ENCODE results near the gene OR2L8. TPM values are rescaled to one million over a fixed set of nuclear protein-coding genes. Genes with fewer than 3 reads are reported as not detected.

The OR2L8 gene, protein sequence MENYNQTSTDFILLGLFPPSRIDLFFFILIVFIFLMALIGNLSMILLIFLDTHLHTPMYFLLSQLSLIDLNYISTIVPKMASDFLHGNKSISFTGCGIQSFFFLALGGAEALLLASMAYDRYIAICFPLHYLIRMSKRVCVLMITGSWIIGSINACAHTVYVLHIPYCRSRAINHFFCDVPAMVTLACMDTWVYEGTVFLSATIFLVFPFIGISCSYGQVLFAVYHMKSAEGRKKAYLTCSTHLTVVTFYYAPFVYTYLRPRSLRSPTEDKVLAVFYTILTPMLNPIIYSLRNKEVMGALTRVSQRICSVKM
- not detected for polyA plus RNA-seq (2013, experiment 1 of 2; ENCODE audit: insufficient read length)
- not detected for polyA plus RNA-seq (2013, experiment 2 of 2; ENCODE audit: insufficient read length)

DNA sequence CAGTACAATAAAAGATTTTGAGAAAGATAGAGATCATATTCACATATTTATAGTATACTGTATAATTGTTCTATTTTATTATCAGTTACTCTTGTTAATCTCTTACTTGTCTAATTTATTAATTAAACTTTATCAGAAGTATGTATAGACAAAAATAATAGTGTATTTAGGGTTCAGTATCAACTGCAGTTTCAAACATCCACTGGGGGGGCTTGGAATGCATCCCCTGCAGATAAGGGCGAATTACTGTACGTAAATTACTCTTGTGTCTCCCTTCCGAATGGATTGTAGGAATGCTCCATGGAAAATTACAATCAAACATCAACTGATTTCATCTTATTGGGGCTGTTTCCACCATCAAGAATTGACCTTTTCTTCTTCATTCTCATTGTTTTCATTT lies at the start of gene OR2L8:
Gene OR2L8 (plus strand): TSS at position 301 of the 400 bp plus-strand sequence. CDS start 0 bp downstream, at position 301.
- DNase-seq = no peak

DNA sequence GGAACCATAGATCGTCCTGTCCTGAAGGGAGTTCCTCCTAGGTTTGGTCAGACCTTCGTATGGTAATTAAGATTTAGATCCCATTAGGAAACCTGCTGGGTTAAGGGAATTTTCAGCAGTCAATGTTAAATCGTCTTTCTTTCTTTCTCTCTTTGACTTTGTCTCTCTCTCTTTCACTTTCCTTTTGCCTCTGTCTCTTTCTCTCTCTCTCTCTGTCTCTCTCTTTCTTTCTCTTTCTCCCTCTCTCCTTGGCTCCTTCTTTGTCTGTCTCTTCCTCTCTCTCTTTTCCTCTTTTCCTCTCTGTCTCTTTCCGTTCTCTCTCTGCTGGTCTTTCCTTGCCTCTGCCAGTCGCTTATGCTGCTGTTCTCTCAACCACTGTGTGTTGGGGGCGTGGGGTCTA lies 44.5 kb upstream of the OR2L8 start:
- no peak for DNase-seq

DNA sequence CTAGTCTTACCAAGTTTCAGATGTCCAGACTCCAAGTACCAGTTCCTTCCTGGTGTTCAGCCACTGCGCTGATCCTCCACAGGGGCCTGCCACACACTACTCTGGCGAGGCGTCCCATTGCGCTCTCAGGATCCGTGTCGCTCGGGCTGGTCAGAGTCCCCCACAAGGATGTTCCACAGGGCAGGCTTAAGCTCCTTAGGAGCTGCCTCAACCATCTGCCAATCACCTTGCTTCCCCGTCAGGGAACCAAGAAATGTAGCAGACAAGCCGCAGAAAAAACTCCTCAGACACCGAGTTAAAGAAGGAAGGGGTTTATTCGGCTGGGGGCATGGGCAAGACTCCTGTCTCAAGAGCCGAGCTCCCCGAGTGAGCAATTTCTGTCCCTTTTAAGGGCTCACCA lies 43.5 kb upstream of the OR2L8 start:
- no peak for DNase-seq

DNA sequence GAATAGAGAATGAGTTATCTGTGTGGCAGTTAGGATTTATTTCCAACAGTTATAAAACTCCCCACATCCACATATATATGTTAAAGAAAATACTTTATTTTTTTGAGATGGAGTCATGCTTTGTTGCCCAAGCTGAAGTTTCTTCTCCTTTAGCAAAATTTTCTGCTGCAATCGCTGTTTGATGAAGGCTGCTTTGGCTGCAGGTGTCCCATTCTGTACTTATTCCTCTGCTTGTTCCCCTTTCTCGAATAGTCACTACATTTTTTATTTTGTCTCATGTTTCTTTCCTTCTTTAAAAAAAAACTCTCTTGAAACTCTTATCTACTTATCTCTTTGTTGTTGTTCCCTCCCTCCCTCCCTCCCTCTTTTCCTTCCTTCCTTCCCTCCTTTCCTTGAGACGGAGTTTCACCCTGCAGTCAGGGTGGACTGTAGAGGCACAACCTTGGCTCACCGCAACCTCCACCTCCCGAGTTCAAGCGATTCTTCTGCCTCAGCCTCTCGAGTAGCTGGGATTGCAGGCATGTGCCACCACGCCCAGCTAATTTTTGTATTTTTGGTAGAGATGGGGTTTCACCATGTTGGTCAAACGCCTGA lies 42.7 kb upstream of the OR2L8 start:
- no peak for DNase-seq

DNA sequence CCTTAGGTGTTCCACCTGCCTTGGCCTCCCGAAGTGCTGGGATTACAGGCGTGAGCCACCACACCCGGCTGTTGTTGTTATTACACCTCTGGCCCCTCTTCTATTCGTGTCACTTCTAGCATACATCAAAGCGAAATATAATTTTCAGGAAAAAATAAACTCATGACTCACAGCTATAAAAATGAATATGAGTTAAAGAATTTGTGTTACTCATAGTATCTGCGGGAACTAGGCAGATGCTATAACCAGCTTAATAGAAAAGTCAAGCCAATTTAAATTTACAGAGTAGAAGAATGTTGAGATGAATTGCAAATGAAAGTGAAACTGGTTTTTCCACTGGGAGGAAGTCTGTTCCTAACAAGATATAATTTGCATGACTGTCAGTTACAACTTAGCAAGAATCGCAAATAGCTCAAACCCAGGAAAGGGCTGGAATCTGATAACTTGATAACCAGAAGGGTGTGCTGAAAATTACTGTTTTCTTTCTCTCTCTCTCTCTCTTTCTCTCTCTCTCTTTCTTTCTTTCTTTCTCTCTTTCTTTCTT lies 42.1 kb upstream of the OR2L8 start:
- peak; percentile 30 for DNase-seq

DNA sequence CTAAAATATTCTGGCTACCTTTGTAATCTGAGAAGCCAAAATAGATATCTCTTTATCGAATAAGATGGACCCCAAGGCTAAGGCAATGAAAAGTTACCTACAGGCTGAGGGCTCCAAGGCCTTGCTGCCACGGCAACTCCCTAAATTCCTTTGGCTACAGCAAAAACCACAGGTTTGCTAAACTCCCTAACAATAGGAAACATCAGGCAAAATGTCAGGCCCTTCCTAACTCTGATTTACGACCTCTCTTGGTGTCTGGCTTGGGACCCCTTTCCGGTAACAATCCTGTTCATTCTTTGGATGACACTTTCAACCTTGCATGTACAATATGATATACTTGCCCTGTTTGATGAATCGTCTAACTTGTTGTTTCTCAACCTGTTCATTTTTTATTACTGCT lies 39.9 kb upstream of the OR2L8 start:
- no peak for DNase-seq

DNA sequence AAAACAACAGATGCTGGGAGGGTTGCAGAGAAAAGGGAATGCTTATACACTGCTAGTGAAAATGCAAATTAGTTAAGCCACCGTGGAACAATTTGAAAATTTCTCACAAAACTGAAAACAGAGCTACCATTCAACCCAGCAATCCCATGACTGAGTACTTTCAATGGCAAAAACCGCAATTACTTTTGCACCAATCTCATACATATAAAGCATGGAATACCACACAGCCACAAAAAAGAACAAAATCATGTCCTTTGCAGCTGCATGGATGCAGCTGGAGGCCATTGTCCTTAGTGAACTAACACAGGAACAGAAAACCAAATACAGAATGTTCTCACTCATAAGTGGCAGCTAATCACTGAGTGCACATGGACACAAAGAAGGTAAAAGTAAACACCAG lies 34.9 kb upstream of the OR2L8 start:
- no peak for DNase-seq

DNA sequence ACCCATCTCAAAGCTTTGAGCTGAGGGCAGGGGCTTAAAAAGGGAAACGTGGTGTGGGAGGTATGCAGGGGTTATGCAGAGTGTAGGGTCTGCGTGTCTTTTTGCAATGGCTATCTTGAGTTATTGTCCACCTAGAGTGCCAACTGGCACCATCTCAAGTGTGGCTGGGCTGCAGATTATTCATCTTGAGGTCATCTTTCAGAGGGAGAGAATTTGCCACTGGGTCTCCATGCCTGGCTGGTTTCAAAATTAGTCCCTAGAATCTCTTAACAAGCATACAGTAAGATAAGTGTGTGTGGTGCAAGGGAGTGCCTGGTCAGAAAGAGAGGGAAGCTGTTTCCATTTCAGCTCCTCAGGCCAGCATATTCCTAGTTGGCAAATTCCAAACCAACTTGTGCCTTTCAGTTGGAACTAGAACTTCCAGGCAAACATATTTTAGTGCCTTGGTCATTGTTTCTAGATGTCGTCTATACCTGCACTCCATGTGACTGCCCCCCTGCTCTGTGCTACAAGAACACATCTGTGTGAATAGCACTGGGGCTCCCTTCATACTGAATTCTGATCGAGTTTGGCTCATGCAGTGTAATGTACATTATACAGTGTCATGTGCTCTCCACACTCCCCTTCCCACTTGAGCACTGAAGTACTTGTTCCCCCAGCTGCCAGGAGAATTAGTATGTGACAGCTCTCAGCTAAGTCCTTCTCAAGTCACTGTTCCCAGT lies 33.6 kb upstream of the OR2L8 start:
- no peak for DNase-seq

DNA sequence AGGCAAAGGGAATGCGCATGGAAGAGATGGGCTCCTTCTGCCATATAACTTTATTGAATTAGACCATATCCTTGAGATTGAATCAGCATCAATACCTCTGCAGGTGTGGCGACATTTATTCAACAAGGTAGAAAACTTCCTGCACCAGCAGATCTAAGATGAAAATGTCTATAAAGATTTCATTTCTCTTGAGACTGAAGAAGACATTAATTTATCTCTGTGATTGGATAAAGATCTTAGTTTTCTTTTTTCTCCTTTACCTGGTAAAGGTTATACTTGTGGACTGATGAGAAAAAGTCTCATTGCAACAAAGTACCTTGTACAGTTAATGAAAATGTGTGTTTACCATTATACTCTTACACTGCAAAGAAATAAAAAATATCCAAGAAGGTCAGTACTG lies 28.7 kb upstream of the OR2L8 start, which contains the start of gene OR2T8:
Gene OR2T8 (plus strand): TSS at position 301 of the 400 bp plus-strand sequence. CDS start 766 bp downstream, outside the sequence.
- no peak for DNase-seq

DNA sequence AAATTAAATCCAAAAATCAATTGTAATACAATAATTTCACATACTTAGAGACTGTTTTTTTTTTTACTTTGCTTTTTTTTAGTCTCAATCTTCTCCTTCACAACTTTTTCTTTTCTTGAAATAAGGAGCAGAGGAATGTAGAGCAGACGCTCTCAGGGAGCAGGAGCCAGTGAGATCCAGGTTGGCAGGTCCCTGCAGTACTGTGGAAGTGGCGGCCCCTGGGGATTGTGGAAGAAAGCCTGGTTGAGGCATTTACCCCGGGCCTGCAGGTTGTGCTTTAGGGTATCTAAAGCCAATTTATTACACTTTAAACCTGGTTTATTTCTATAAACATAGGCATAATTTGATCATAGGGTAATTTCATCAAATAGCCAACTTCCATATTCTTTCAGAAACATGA lies 24.7 kb upstream of the OR2L8 start:
- DNase-seq = no peak

DNA sequence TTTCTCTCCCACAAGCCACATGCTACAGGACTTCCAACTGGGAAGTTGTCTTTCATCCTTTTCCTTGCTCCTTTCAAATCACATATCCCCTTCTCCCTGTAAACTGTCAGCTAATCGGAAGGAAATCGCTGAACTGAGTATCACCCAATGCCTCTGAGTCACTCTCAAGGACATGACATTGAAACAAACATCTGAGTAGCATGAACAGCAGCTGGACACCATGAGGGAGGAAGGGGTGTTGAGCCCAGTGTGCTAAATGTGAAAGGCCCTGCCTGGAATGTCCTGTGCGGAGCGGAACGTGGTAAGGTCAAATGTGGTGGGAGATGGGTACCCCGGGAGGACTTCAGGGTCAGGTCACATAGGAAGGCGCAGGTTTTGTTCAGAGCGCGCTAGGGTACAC lies 23.8 kb upstream of the OR2L8 start, which contains the start of gene OR2AJ1:
Gene OR2AJ1 (plus strand): TSS at position 22 of the 400 bp plus-strand sequence. CDS start 8,880 bp downstream, outside the sequence.
- no peak for DNase-seq

DNA sequence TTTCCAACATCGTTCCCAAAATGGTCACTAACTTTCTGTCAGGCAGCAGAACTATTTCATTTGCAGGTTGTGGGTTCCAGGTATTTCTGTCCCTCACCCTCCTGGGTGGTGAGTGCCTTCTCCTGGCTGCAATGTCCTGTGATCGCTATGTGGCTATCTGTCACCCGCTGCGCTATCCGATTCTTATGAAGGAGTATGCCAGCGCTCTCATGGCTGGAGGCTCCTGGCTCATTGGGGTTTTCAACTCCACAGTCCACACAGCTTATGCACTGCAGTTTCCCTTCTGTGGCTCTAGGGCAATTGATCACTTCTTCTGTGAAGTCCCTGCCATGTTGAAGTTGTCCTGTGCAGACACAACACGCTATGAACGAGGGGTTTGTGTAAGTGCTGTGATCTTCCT lies 14.7 kb upstream of the OR2L8 start:
- no peak for DNase-seq

DNA sequence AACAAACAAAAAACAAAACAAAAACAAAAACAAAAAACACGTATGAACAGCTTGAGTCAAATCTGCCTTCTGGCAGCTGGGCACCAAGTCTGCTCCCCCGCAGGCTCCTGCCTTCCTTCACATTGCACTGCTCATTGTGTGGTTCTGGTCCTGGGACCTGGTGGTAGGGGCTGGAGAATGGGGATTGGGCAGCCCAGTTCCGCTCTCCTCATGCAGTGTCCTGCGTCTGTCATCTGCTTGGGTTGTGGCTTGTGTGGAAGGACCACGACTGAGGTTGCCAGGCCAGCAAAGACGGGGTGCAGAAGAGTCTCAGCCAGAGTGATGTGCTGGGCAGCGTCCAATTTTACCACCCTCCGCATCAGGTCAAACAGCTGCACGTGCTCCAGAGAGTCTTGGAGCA lies 12.9 kb upstream of the OR2L8 start:
- DNase-seq = no peak

DNA sequence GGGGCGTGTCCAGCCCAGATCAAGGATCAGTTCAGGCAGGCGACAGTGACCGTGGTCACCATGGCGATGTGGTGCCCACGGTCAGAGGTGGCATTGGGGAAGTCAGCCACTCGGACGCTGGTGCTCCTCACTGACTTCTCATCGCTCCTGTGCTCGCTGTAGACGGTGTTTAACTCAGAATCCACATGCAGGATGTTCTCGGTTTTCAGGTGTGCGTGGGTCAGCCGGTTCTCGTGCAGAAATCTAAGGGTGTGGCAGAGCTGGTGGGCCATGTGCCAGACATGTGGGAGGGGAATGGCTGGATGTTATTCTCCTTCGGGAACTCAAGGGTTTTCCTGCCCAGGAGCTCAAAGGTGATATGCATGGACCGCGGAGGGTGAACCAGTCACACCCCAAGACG lies 12.2 kb upstream of the OR2L8 start:
- no peak for DNase-seq

DNA sequence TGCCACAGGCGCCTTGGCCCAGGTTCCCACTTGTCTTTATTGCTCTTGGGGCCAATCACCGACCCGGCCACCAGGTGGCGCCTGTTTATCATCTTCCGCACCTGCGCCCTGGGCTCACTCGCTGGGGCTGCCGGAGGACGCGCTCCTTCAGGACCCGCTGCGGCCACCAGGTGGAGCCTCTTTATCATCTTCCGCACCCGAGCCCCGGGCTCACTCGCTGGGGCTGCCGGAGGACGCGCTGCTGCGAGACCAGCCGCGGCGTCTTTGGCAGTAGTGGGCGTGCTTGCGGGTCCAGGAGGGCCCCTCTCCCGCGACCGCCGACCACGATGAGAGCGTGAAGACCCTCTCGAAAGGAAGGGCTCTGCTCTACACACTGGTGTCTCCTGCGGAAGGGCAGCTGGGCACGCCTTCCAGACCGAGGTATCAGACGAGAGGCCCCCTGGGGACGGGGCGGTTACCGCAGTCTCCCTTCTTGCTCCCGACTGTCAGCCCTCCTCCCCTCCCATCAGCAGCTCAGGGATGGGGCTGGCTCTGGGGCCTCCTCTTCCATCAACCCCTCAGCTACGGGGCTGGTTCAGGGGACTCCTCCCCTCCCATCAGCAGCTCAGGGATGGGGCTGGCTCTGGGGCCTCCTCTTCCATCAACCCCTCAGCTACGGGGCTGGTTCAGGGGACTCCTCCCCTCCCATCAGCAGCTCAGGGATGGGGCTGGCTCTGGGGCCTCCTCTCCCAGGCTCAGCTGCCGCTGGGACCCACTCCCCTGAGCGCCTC lies 11.5 kb upstream of the OR2L8 start:
- peak; percentile 30 for DNase-seq

DNA sequence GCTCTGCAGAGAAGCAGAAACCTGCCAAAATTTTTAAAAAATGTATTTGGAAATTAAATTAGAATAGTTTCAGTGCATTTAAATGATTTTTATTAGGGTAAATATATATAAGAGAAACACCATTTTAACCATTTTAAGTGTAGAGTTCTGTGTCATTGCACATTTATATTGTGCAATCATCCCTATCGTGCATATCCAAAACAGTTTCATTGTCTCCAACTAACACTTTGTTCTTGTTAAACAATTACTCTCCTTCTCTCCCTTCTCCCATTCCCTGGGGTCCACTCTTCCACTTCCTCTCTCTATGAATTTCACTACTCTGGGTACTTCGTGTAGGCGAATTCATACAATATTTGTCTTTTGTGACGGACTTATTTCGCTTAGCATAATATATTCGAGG lies 6.0 kb upstream of the OR2L8 start:
- DNase-seq = no peak

DNA sequence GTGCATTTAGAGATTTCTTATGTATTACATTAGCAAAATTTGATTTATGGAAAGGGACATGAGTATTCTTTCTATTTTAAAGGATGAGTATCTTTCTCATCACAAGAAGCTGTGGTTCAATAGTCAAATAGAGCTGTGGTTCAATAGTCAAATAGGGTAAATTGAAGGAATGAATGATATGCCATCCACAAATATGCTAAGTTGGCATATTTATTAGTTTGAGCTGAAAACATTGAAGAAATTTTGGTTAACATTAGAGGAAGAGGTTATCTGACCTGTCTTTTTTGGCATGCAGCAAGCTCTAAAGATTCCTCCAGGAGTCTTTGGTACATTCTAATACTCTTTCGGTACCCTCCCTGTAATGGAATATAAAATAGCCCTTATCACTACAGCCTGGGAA lies 4.8 kb downstream of the OR2L8 start:
- DNase-seq = no peak

DNA sequence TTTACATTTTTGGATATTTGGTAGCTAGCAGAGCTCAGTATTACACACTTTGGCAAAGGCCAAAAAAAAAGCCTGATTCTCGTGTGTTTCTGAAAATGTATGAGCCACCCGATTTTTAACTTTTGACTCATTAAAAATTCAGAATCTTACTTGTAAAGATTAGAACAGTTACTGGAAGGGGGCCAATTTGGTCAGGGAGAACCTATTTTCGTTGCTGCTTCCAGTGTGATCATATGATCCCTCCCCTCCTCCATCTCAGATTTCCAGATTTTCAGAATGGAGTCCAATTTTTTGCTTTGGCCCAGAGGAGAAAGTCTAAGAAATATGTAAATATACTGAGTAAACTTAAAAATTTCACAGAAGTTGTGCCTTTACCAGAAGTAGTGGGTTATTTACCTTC lies 13.1 kb downstream of the OR2L8 start:
- no peak for DNase-seq

DNA sequence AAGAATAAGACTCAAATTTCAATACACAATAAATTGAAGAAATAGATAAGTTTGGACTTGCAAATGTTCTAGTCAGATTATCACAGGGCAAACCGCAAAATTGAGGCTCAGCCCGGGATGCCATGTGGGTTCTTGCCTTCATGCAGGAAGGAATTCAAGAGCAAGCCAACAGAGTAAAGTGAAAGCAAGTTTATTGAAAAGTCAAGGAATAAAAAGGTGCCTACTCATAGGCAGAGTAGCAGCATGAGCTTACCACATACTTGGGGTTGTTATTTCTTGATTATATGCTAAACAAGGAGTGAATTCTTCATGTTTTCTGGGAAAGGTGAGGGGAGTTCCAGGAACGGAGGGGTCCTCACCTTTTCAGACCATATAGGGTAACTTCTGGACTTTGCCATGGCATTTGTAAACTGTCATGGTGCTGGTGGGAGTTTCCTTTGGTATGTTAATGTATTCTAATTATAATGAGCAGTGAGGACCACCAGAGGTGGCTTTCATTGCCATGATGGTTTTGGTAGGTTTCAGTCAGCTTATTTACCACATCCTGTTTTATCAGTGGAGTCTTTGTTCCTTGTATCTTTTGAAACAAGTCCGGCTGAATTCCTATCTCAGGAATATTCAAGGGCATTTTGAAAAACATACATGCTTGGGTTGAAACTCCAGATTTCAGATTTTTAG lies 14.4 kb downstream of the OR2L8 start:
- no peak for DNase-seq

DNA sequence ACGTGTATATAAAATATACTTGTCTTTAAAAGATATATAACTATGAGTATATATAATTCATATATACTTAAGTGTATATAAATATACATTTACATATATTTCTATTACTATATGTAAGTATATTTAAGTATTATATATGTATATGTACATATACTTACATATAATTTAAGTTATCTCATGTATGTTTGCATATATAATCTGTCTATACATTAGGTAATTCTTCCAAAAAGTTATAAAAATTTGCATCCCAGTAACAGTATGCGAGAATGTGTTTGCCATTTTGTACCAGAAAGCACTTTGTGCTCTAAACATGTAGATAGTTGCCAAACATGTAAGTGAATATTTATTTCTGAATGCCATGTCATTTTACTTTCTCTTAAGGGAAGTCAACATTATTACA lies 16.3 kb downstream of the OR2L8 start, which contains the start of gene OR2AK2:
Gene OR2AK2 (plus strand): TSS at position 301 of the 400 bp plus-strand sequence. CDS start 144 bp downstream, outside the sequence.
- no peak for DNase-seq

DNA sequence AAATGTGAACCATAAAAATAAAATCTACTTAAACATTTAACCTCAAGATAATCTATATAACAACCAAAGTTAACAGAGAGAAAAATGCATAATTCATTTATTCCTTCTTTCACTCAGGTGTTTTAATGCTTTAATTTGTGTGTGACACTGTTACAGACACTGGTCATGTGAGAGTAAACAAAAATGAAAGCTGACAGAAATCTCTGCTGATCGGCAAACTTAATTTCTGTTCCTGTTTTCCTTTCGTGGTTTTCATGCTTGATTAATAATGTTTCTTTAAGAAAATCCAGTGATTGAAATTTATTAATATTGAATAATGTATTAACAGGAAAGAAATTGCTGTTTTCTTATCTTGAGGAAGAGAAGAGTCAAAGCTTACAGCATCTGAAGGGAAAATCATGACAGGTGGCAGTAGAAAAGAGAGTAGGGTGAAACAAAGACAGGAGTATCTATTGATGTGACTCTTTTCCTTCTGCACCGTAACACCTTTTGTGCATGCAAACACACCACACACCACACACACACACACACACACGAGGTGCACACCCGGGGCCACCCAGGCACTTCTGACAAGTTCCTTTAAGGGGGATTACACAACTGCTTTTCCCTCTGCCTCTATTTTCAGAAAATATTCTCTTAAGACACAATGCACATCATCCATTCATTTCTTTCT lies 18.0 kb downstream of the OR2L8 start:
- DNase-seq = no peak
